Tibial nerve (tissue), 4 donors: ENCODE results near the gene TMEM225B. TPM values are rescaled to one million over a fixed set of nuclear protein-coding genes. Genes with fewer than 3 reads are reported as not detected.

Experiments
- DNase-seq, 2 donors: peaks; one replicate each; pipeline ENCODE4 v3.0.0-alpha.2; 2019; ENCODE audit warnings: low spot score in 2 of 2
- H3K27ac ChIP-seq, 4 donors: fragments of 200-600 bp; sonication (generic) in 3 of 4; one replicate each; pipeline ENCODE4 v1.5.1; 2017 to 2019; ENCODE audit warnings: mild to moderate bottlenecking in 1 of 4
- H3K27me3 ChIP-seq, 2 donors: fragments of 200-600 bp; sonication (generic) in 1 of 2; one replicate each; pipeline versions ENCODE4 v1.5.1 to v1.6.0; 2017 to 2019
- H3K36me3 ChIP-seq, 3 donors: fragments of 200-600 bp; sonication (generic); one replicate each; pipeline ENCODE4 v1.5.1; 2018 to 2019
- H3K4me1 ChIP-seq, 4 donors: fragments of 200-600 bp; sonication (generic) in 3 of 4; one replicate each; pipeline ENCODE4 v1.5.1; 2017 to 2019
- H3K4me3 ChIP-seq, 4 donors: fragments of 200-600 bp; sonication (generic) in 3 of 4; one replicate each; pipeline ENCODE4 v1.5.1; 2017 to 2019; ENCODE audit warnings: mild to moderate bottlenecking in 1 of 4, moderate library complexity in 1 of 4
- H3K9me3 ChIP-seq, 4 donors: fragments of 200-600 bp; sonication (generic) in 3 of 4; one replicate each; pipeline ENCODE4 v1.5.1; 2017 to 2019
- CTCF ChIP-seq, 5 experiments: fragments of 200-600 bp in 3 of 5; fragments of 450-650 bp in 2 of 5; sonication (generic) in 3 of 5; IDR thresholded peaks; one replicate each; pipeline ENCODE4 v1.5.1; 2016 to 2019; ENCODE audit warnings: antibody characterized with exemption in 5 of 5, mild to moderate bottlenecking in 3 of 5, moderate library complexity in 2 of 5
- EP300 ChIP-seq, 2 donors: sonication (generic); formaldehyde crosslinking; IDR thresholded peaks; one replicate each; pipeline ENCODE4 v1.6.1; 2017; ENCODE audit warnings: antibody characterized with exemption in 2 of 2, mild to moderate bottlenecking in 1 of 2
- POLR2A ChIP-seq, 2 donors: fragments of 450-650 bp; IDR thresholded peaks; one replicate each; pipeline ENCODE4 v1.6.1; 2017; ENCODE audit warnings: antibody characterized with exemption in 2 of 2, mild to moderate bottlenecking in 2 of 2, moderate library complexity in 2 of 2
- WGBS, 2 donors: methylation state at CpG; one replicate each; pipeline ENCODE4 v1.1.5; 2018; 5-methylcytosine and 5-hydroxymethylcytosine counted together
- total RNA-seq, 4 donors: library from RNA; depleted of rRNA; stranded (reverse); fragments of >200 nt; gene quantifications; one replicate each; pipeline ENCODE4 v1.1.0, GENCODE V29; 2016

The TMEM225B gene
- total RNA-seq, 4 donors from 2014 or later = 1.2 to 1.8 (median 1.5) TPM; not detected in 1

- Histone ChIP-seq H3K36me3 (peaks cover 3 to 54% (median 12%) of the 10 kb centered on the region in 3 donors), H3K9me3 (no peaks in the 10 kb centered on the region), H3K4me1 (peaks cover 0 to 24% (median 9%) of the 10 kb centered on the region in 4 donors), H3K4me3 (no peak overlapping the region), H3K27ac (no peak overlapping the region), H3K27me3 (no peaks in the 10 kb centered on the region)
- TF ChIP-seq POLR2A (IDR thresholded peaks at IDR 0.05) (no peak), EP300 (IDR thresholded peaks at IDR 0.05) (no peak), CTCF (IDR thresholded peaks at IDR 0.05) (no peak)
- DNase-seq = no peak
- 83 to 89% methylated on average over 3 of the region's 3 CpGs for WGBS, 2 donors
These were observed 20.7 kb downstream of the TMEM225B start for GRCh38 chr7:99618726-99619125.

GRCh38 chr7:99619571-99620130, 21.6 kb downstream of the TMEM225B start:
- 93 to 95% methylated on average over 18 of the region's 18 CpGs for WGBS, 2 donors
- no peaks in the 10 kb centered on the region for H3K27me3 ChIP-seq
- no peak for DNase-seq
- H3K27ac ChIP-seq = no peak overlapping the region
- TF ChIP-seq POLR2A (IDR thresholded peaks at IDR 0.05) (no peak), CTCF (IDR thresholded peaks at IDR 0.05) (no peak)
- H3K4me3 ChIP-seq = no peak overlapping the region
- no peaks in the 10 kb centered on the region for H3K9me3 ChIP-seq
- peaks cover 3 to 63% (median 12%) of the 10 kb centered on the region in 3 donors for H3K36me3 ChIP-seq
- peaks cover 0 to 24% (median 9%) of the 10 kb centered on the region in 4 donors for H3K4me1 ChIP-seq

DNA sequence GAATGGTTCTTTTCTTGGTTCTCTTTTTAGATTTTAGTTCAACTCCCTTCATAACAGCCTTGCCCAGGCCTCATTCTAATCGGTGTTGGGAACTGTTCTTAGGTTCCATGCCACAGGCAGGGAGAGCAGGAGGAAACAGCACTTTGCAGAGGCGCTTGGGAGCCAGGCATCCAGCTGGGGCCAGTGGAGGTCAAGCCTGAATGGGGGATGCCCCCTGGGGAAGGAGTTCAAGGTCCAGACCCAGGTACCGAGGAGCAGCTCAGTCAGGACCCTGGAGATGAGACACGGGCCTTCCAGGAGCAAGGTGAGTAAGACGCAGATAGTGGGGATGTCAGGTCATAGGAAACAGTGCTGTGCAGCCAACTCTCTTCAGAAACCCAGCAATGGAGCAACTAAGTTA, 23.2 kb downstream of the TMEM225B start:
- no peaks in the 10 kb centered on the region for H3K27me3 ChIP-seq
- no peak overlapping the region for H3K4me3 ChIP-seq
- no peaks in the 10 kb centered on the region for H3K9me3 ChIP-seq
- DNase-seq = no peak
- no peak overlapping the region for H3K27ac ChIP-seq
- peaks cover 3 to 80% (median 15%) of the 10 kb centered on the region in 3 donors for H3K36me3 ChIP-seq
- TF ChIP-seq CTCF (IDR thresholded peaks at IDR 0.05) (no peak), EP300 (IDR thresholded peaks at IDR 0.05) (no peak), POLR2A (IDR thresholded peaks at IDR 0.05) (no peak)
- WGBS, 2 donors = 91 to 94% methylated on average over 5 of the region's 5 CpGs
- peaks cover 0 to 20% (median 9%) of the 10 kb centered on the region in 4 donors for H3K4me1 ChIP-seq

DNA sequence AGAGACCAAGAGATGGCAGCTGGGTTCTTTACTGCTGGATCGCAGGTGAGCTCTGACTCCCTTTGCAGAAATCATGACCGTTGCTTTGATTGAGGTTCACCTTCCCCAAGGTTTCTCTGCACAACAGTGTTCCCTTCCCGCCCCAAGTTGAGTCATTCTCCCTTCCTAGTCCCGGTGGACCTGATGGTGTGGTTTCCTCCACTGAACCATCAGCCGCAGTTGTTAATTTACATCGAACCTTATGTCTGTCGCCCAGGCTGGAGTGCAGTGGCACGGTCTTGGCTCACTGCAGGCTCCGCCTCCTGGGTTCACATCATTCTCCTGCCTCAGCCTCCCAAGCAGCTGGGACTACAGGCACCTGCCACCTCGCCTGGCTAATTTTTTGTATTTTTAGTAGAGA, 24.5 kb downstream of the TMEM225B start:
- Histone ChIP-seq H3K36me3 (peaks cover 3 to 93% (median 15%) of the 10 kb centered on the region in 3 donors), H3K27me3 (no peaks in the 10 kb centered on the region), H3K27ac (no peak overlapping the region), H3K4me3 (no peak overlapping the region), H3K9me3 (no peaks in the 10 kb centered on the region), H3K4me1 (peaks cover 0 to 14% (median 5%) of the 10 kb centered on the region in 4 donors)
- WGBS, 2 donors = 88 to 93% methylated on average over 10 of the region's 10 CpGs
- DNase-seq = no peak
- no peak for TF ChIP-seq EP300 (IDR thresholded peaks at IDR 0.05)
- TF ChIP-seq CTCF (IDR thresholded peaks at IDR 0.05) = no peak
- TF ChIP-seq POLR2A (IDR thresholded peaks at IDR 0.05) = no peak

DNA sequence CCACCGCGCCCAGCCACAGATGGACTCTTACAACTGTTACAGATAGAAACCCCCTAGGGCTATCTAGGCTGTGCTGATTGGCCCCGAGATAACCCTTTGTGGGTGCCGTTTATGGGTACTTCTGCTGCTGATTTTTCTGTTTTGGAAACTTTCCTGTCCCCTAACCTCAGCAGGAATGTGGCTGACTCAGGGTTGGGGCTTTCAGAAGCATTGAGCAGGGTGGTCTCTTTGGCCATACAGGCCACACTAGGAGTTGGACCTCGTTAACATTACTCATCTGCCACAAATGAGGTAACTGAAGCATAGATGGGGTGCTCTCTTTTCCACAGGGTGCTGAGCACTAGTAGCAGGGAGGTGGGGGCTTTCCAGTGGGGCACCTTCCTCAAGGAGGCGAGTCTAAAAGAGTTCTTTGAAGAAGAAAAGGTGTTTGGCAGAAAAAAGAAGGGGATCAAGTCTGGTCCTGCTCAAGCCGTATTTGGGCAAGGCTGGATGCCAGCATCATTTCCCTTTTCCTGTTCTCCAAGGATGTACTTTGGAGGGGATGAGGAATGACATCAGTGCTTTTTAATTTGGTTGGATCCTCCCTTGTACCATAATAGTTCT, 25.1 kb downstream of the TMEM225B start:
- 90% methylated on average over 7 of the region's 7 CpGs for WGBS, 2 donors
- H3K36me3 ChIP-seq = peaks cover 3 to 99% (median 15%) of the 10 kb centered on the region in 3 donors
- no peak overlapping the region for H3K27ac ChIP-seq
- H3K4me3 ChIP-seq = no peak overlapping the region
- no peaks in the 10 kb centered on the region for H3K9me3 ChIP-seq
- H3K27me3 ChIP-seq = no peaks in the 10 kb centered on the region
- TF ChIP-seq CTCF (IDR thresholded peaks at IDR 0.05) (no peak), POLR2A (IDR thresholded peaks at IDR 0.05) (no peak), EP300 (IDR thresholded peaks at IDR 0.05) (no peak)
- DNase-seq = no peak
- peaks cover 0 to 8% (median 0%) of the 10 kb centered on the region in 4 donors for H3K4me1 ChIP-seq
